HG03378 (cell line): ENCODE results near the gene ULK3.

Experiments
- ATAC-seq: cut with Tn5 transposase; IDR thresholded peaks from one replicate; pipeline ENCODE4 v1.9.1; 2021; ENCODE audit warnings: mild to moderate bottlenecking, moderate library complexity; ENCODE audit not compliant: unreplicated experiment

ULK3 gene

DNA sequence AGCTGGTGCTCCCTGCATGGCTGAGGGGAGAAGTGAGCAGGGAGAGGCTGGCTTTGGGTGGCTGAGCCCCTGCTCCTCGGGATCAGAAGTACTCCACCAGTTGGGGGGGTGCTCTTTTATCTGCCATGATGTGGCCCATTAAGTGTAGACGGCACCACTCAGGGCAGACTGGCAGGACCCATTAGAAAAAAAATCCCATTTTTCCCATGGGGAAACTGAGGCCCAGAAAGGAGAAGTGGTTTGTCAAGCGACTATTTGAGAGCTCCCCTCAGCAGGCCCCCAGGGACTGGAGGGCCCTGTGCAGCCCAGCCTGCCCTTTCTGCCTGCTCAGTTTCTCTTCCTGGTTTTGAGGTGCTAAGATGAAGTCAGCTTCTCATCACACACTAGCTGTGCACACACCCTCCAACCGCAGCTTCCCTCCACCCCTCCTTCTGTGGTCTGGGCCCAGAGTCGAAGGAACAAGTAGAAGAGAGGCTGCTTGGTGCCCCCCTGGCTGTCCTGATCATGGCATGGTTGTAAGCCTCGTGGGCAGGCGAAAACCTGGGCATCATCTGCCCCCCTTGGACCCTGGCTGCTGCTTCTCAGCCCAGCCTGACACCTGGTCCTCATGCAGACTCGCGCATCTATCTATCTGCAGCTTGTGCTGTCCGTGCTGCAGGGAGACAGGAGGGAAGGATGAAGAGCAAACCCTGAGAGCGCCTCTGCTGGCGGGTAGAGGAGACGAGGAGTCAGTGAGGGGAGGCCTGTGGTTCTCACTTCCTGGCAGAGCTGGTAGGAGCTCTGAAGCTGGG lies 55.5 kb downstream of the ULK3 start:
- peak; percentile 38 for ATAC-seq

DNA sequence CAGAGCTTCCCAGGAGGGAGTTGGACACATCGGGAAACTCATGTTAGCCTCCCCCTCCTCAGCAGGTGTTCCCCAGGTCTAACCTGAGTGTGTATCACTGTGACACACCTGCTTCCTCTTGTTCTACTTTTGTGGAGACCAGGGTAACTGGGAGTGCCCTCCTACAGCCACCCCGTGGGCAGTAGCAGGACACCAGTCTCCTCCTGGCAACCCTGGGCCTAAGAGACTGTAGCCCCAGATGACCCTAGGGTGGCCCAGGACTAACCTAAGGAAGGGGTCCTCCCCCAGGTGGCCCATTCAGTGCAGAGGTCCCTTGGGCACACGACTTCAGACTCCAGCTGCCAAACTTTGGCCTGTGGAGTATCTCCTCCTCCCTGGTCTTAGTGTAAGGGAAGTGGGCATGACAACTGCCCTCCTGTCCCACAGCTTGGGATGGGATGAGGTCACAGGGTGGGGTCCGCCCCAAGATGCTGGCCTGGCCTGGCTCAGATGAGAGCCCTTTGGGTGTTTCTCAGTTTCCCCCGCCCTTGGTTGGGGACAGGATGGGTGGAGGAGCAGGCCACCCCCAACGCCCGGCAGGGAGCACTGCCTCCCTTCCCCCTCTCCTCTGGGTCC lies 56.3 kb downstream of the ULK3 start:
- ATAC-seq = no peak
